Neutrophil (primary cell): ENCODE measurements around the gene IQCN.

Experiments
- H3K27ac ChIP-seq: fragments of 200-600 bp; sonication (generic); 2 replicates; pipeline ENCODE4 v1.5.1; 2016; ENCODE audit warnings: mild to moderate bottlenecking, moderate library complexity
- H3K27me3 ChIP-seq: fragments of 200-600 bp; sonication (generic); 2 replicates; pipeline ENCODE4 v1.6.0; 2016; ENCODE audit warnings: mild to moderate bottlenecking
- H3K36me3 ChIP-seq: fragments of 200-600 bp; sonication (generic); 2 replicates; pipeline ENCODE4 v1.5.1; 2017
- H3K4me1 ChIP-seq, 2 experiments: fragments of 200-600 bp in 1 of 2; sonication (generic) in 1 of 2; 1 replicate in 1 of 2; 2 replicates in 1 of 2; pipeline versions ENCODE4 v1.5.1 to v1.6.1; 2013 to 2016; ENCODE audit warnings: low read depth in 1 of 2, low read length in 1 of 2, mild to moderate bottlenecking in 1 of 2, moderate library complexity in 1 of 2; ENCODE audit not compliant: control insufficient read depth in 1 of 2, insufficient read depth in 1 of 2
- H3K4me3 ChIP-seq, 2 experiments: fragments of 200-600 bp in 1 of 2; sonication (generic) in 1 of 2; 1 replicate in 1 of 2; 2 replicates in 1 of 2; pipeline ENCODE4 v1.5.1; 2013 to 2016; ENCODE audit warnings: low read depth in 1 of 2, low read length in 1 of 2, mild to moderate bottlenecking in 1 of 2, moderate library complexity in 1 of 2
- H3K9me3 ChIP-seq: fragments of 200-600 bp; sonication (generic); 2 replicates; pipeline ENCODE4 v1.5.1; 2016
- CTCF ChIP-seq: fragments of 200-600 bp; sonication (generic); IDR thresholded peaks from 2 replicates; pipeline ENCODE4 v1.5.1; 2016; ENCODE audit warnings: antibody characterized with exemption

Gene IQCN

GRCh38 chr19:18257503-18258470 is 16.5 kb downstream of the IQCN start:
- H3K4me1 ChIP-seq = peaks cover 0 to 4% of the 10 kb centered on the region in 2 experiments
- no peak overlapping the region for H3K4me3 ChIP-seq
- peaks cover 27% of the 10 kb centered on the region for H3K27me3 ChIP-seq
- H3K9me3 ChIP-seq = no peaks in the 10 kb centered on the region
- H3K36me3 ChIP-seq = no peaks in the 10 kb centered on the region
- no peak for TF ChIP-seq CTCF
- H3K27ac ChIP-seq = no peak overlapping the region

- no peak overlapping the region for H3K4me3 ChIP-seq
- no peaks in the 10 kb centered on the region for H3K9me3 ChIP-seq
- TF ChIP-seq CTCF = no peak
- no peaks in the 10 kb centered on the region for H3K36me3 ChIP-seq
- H3K27me3 ChIP-seq = peaks cover 27% of the 10 kb centered on the region
- no peak overlapping the region for H3K27ac ChIP-seq
- peaks cover 0 to 4% of the 10 kb centered on the region in 2 experiments for H3K4me1 ChIP-seq
Measured at GRCh38 chr19:18254546-18255503, 19.4 kb downstream of the IQCN start.

- TF ChIP-seq CTCF = no peak
- Histone ChIP-seq H3K27ac (no peak overlapping the region), H3K36me3 (no peaks in the 10 kb centered on the region), H3K4me1 (peaks cover 0 to 4% of the 10 kb centered on the region in 2 experiments), H3K27me3 (peaks cover 27% of the 10 kb centered on the region), H3K4me3 (no peak overlapping the region), H3K9me3 (no peaks in the 10 kb centered on the region)
Measured at GRCh38 chr19:18253716-18254115, 20.5 kb downstream of the IQCN start.

GRCh38 chr19:18253130-18253529 is 21.1 kb downstream of the IQCN start:
- Histone ChIP-seq H3K4me1 (peaks cover 0 to 4% of the 10 kb centered on the region in 2 experiments), H3K27ac (no peak overlapping the region), H3K36me3 (no peaks in the 10 kb centered on the region), H3K9me3 (no peaks in the 10 kb centered on the region), H3K4me3 (no peak overlapping the region), H3K27me3 (peaks cover 27% of the 10 kb centered on the region)
- no peak for TF ChIP-seq CTCF

- Histone ChIP-seq H3K27ac (no peak overlapping the region), H3K4me1 (peaks cover 0 to 4% of the 10 kb centered on the region in 2 experiments), H3K36me3 (no peaks in the 10 kb centered on the region), H3K4me3 (no peak overlapping the region), H3K27me3 (peaks cover 27% of the 10 kb centered on the region), H3K9me3 (no peaks in the 10 kb centered on the region)
- TF ChIP-seq CTCF = no peak
Measured at GRCh38 chr19:18252370-18252717, 21.9 kb downstream of the IQCN start.
